Measurements from ENCODE around the gene ERG. TPM values are rescaled to one million over a fixed set of nuclear protein-coding genes. Genes with fewer than 3 reads are reported as not detected.

Gene ERG
- total RNA-seq, 2 experiments from 2014 or later = not detected

DNA sequence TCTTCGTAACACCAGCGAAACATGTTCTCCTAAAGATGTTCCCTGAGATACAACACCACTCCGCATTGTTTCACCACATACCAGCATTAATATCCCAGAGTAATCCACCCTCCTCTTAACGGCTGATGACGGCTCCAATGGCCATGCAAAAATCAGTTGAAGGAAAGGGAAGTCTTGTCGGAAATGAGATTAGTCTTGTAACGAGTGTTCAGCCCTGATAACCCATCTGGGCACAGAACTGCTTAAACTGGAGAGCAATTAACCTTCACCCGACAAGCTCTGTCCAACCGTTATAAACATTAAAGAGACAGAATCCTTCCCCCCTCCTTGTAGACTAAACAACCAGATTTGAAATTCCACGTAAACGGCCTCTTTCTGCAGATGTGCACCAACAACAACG, 21.9 kb downstream of the ERG start:
- ChIA-PET POLR2A (no interaction called here), CTCF (no interaction called here)

DNA sequence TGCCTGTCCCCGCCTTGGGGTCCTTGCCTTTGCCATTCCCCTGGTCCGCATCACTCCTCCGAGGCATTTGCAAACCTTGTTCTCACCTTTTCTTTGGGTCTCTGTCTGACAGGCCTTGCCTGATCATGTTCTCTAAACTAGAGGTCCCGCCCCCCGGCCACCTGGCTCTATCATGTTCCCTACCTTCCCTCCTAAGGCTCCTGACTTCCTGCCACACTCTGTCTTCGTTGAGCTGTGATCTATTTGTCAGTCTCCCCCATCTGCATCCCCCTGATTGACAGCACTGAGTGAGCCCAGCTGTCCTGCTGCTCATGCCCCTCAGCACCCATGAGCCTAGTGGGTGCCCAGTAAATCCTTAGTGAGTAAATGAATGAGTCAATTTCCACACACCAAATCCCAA, 22.8 kb downstream of the ERG start:
- ChIA-PET CTCF (no interaction called here), POLR2A (no interaction called here)

DNA sequence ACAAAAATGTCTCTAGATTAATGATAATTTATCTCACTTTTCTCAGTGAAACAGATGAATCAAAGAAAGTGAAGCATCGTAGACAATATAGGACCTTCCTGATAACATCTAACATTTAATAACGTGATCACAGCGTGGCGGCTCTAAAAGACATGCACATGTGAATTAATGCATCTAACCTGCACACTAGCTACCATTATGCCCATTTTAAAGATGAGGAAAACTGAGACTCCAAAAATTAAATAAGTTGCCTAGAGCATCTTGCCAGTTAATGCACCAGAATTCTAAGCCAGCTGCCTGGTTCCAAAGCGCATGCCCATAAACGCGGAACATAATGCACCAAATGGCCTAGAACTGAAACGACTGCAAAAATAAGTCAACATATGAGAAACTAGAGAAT, 23.5 kb downstream of the ERG start:
- CTCF ChIA-PET = no interaction called here
- POLR2A ChIA-PET = no interaction called here

DNA sequence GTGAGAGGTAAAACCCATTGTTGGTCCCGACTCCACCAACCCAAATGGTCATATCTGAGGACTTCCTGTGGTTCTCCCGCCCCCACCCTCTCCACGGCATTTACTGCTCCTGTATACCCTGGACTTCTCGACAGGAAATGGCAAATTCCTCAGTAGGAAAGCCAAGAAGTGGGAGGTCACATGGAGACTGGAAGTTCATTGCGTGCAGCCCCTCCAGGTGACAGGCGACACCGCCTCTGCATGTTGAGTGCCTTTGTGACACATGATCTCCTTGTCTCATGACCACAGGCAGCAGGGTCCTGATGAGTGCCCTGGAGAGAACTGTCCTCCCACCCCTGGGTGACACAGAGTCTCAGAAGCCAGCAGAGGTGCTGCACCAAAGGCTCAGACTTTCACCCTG, 24.2 kb downstream of the ERG start:
- CTCF ChIA-PET = no interaction called here
- POLR2A ChIA-PET = no interaction called here

DNA sequence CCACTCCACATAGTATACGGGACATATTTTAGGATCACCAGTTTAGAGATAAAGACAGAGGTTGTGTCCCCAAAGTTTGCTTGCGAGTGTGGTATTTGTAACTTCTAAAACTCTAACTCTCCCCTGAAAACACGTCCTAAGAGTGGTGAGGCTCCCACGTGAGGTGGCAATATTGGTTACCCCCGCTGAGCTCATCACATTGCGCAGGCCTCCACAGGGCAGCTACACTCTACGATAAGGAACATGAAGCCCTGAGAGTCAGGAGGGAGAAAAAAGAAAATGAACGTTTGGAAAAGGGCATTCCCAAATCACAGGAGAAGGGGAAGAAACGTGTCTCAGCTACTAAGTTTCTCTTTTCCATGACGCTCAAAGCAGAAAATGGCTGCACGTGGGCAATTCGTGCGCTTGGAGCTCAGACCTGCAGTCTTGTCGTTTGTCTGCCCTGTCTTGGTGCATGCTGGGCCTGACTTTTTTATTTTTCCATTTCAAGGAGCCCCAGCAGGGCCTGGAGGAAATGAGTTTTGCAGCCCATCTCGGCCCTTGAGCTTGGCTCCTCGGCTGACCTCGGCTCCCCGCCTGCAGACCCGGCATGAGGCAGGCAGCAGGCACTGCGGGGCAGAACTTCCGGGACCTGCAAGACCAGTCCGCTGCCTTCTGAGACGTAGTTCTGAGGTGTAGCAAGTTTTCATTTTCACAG, 25.7 kb downstream of the ERG start:
- POLR2A ChIA-PET = no interaction called here

DNA sequence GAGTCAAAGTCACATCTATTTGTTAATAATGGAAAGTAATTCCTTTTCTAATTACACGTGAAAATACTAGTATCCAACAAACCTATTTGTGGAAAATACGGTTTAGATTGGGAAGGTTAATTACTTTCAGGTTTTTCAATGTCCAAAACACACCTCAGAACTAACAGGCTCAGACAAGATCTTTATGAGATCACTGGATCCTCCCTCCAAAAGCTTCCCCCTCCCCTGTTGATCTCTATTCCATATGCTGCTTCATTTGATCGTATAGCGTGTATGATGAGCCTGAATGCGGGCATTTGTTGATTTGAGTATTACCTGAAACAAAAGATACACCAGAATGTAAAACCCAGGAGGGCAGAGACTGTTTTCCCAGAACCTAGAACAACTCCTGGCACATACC, 26.5 kb downstream of the ERG start:
- POLR2A ChIA-PET = no interaction called here
- CTCF ChIA-PET = no interaction called here

More for the DNA sequence above, 25.7 kb downstream of the ERG start:
- CTCF ChIA-PET = no interaction called here

DNA sequence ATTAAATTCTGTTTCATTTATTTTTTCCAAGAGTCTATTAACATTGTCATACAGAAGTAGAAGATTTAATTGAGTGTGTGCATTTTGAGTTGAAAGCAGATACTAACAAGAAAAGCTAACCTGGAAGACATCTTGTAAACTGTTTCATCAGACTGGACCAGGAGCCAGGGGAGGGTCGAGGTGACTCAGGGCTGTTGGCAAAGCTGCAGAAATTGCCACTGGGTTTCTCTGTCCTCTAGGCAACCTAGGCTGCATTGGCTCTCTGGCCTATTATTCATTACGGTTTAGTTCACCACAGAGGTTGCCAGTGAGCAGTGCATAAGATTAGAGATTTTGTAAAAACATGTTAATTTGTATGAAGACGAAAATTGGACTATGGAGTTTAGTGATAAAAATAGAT, 27.5 kb downstream of the ERG start:
- ChIA-PET POLR2A (no interaction called here), CTCF (no interaction called here)

DNA sequence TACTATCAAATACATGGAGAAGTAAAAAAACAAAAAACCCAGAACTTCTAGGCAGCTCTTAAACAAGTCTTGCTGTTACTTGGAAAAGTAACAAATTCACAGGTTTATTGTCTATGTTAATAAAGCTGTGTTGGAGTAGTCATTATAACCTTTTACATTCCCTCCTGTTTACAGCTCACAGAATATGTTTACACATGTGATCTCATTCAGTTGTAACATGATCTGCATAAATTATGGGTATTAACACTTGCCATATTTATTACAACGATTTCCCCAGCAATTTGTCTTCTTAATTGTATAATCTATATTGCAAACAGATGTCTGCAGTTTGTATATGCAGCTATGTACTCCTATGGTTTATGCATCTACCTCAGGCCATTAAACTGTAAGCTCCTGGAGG, 28.6 kb downstream of the ERG start:
- POLR2A ChIA-PET = no interaction called here
- CTCF ChIA-PET = no interaction called here

DNA sequence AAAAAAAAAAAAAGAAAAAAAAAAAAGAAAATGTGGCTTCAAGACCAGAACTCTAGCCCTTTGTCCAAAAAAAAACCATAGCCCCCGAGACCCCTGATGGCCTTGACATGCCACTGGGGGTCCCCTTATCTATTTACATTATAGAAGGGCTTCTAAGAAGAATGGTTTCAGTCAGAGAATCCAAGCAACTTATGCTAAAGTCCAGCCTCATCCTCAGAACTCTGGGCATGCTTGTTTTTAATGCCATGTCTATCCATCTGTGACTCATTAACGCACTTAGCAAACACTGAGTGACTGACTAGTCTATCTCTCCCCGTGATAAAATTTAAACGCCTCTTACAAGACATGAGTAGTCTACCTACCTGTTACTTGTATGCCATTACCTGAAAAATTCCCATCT, 29.3 kb downstream of the ERG start:
- POLR2A ChIA-PET = no interaction called here
- CTCF ChIA-PET = no interaction called here

DNA sequence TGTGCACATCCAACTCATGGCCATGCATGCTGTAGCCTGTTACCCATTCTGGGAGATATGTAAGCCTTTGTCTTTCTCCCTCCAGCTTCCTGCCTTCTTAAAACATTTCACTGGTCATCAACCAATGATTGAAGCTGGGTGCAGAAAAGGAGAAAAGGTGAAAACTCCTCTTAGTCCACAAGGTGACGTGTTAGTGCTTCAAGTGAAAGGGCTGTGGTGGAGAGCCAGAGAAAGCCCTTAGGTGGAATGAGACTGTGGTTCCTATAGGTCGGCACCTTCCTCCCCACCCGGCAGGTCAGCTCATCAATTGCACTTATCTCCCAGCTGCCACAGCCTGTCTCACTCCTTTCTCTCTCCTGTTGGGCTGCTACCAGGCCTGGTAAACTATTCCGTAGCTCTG, 30.4 kb downstream of the ERG start:
- POLR2A ChIA-PET = no interaction called here
- CTCF ChIA-PET = no interaction called here

DNA sequence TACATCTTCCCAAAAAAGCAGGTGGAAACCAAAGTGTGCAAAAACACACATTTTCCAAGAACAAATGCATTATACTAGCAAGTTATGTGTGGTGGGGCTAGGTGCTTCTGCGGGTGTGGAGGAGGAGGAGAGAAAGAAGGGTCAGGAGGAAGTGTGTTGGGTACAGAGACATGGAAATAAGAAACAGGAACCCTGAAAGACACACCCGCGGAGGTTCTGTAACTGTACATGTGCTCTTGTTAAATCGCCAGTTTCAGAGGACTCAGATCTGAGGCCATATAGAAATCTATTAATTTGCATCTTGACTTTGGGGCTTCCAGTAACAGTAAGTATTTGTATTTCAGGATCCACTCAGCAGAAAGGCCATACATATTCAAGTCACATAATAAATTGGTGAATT, 30.9 kb downstream of the ERG start:
- ChIA-PET CTCF (no interaction called here), POLR2A (no interaction called here)

DNA sequence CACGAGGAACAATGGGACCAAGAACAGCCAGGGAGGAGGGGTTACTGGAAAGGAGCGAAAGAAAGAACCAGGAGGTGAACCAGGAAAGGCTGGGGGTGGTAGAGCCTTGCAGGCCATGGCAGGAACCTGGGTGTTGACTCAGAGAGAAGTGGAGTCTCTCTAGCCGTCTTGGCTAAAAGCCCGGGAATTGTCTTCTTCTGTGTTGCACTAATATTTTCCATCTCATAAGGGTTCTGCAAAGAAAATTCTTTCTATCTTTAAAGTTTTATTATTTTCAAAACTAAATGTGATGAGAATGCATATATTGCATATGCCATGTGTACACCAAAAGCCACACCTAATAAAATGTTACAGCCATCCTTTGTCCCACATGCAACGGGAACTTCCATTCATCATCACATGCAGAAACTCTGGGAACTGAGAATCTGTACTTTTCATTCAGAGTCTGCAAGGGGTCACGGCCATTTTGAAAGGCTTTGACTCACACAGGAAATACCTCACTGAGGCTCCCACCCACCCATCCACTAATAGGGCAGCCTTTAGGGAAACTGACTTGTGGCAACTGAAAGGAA, 38.0 kb downstream of the ERG start:
- ChIA-PET POLR2A (no interaction called here), CTCF (no interaction called here)

DNA sequence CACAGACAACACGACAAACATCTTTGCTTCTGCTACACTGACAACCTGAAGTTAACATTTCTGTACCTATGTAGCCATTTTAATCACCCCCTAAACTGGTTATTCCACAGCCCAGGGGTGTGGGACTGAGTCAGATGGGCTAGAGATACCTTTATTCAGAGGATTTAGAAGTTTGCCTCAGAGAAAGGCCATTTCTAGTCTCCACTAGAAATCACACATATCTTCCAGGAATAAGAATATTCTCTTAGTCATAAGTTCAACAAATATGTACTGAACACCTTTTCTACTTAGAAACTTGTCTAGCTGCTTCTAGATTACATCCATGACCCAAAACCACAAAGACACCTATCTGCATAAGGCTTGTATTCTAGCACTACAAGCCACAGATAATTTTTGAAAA, 38.8 kb downstream of the ERG start:
- ChIA-PET POLR2A (no interaction called here), CTCF (no interaction called here)

DNA sequence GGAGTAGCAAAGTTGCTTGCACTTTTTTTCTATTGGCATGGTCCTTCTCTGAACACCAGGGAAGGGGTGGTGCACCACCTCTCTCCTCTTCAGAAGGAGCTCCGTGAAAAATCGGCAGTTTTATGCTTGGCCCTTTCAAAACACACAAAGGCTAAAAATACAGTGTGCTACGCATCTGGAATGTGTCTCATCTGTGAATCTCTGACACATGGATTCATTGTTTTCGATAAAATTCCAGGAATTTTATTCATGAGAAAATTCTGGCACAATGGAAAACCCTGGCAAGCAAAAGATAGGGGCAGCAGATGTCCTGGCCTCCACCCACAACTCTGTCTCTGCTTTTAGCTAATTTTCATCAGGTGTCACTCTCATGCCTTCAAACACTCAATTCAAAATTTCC, 42.9 kb downstream of the ERG start:
- CTCF ChIA-PET = no interaction called here
- POLR2A ChIA-PET = no interaction called here

DNA sequence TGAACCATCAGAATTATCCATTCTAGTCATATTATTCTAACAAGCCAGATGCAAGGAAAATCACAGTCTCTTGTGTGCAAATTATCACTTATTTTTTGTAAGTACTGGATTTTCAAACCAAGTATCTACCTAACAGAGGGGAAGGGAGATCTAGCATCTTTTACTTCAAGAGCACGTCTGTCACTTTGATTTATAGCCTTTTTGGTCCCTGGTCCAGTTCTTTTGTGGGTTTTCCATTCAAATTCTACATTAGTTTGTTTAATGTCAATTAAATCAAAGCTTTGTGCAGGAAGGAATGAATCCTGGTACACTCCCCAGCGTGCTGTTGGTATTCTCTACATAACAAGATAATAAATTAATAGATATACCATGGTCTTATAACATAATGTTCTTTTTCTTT, 43.6 kb downstream of the ERG start:
- ChIA-PET POLR2A (no interaction called here), CTCF (no interaction called here)

DNA sequence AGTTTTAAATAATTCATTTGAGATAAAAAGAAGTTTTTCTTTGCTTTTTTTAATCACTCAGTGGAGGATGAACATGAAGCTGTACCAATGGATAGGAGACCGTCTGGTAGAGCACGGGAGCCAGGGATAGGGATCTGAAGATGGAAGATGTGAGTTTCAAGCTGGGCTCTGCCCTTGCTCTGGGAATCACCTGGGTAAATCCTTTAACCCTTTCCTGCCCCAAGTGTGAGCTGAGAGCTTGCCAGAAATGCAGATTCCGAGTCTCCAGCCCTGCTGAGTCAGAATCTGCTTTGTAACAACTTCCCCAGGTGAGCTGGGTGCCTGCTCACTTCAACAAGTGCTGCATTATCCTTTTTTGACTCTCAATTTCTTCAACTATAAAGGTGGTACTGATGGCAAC, 44.1 kb downstream of the ERG start:
- ChIA-PET CTCF (no interaction called here), POLR2A (no interaction called here)

DNA sequence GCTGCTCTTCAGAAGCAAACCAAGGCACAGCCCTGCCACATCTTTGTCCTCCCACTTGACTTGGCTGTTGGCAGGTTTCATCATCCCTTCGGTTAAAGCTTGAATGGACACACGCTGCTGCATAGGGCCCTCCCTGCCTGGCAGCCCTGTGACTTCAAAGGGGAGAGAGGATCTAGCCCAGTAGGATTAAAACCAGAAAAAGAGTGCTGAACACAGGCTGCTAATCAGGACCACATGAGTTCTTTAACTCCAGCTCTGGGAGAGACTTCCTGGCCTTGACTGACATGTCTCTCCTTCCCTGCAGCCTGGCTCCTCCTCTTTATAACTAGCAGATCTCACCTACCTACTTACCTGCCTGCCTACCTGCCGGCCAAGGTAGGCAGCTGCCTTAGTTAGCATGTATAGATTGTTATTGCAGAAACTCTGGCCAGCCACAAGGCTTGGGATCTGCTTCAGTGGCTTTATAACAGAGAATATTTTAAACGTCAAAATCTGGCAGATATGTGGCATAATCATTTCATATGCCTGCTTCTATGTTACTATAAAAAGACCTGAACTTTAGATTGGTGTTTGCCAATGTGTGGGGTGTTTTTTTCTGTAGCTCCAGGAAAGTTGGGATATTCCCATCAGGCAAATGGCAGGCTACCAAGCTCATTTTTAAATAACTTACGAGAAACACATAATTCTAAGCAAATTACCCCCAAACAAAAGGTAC, 49.4 kb downstream of the ERG start:
- ChIA-PET POLR2A (no interaction called here), CTCF (no interaction called here)

DNA sequence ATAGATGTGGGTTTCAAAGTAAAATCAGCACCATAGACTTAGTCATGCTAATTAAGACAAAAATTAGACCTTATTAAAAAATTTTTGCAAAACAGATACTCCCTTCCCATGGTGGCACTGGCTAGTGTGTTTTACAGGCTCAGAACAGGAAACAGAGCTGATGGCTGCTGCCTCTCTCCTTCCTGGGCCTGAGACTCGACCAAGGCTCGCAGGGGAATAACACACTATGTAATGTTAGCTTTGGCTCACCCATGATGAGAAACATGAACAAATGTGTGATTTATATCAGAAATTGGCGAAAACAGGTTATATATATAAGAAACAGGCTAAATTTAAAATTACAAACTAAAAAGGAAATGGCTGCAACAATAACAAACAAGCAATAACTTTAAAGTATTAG, 50.7 kb downstream of the ERG start:
- CTCF ChIA-PET = interaction anchor here (0.6 kb wide), 1 partner anchor 509 kb away, joined by 4 read pairs; no protein-coding TSS in a partner anchor
- POLR2A ChIA-PET = no interaction called here

DNA sequence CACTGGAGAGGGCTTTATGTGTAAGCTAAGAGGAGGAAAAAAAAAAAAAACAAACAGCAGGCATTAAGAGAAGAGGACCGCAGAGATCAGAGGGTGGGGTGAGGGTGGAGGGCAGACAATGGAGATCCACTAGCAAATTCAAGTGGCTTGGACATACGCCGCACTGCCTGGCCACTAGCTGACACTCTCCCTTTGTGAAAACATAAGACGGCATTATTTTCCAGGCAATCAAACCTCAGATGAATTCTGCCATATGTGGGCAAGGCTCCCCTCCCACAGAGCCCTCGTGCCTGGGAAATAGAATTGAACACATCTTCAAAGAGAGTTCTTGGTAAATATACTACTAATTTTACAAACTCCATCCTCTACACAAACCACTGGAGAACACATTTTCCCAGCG, 53.6 kb downstream of the ERG start:
- ChIA-PET POLR2A (no interaction called here), CTCF (no interaction called here)

DNA sequence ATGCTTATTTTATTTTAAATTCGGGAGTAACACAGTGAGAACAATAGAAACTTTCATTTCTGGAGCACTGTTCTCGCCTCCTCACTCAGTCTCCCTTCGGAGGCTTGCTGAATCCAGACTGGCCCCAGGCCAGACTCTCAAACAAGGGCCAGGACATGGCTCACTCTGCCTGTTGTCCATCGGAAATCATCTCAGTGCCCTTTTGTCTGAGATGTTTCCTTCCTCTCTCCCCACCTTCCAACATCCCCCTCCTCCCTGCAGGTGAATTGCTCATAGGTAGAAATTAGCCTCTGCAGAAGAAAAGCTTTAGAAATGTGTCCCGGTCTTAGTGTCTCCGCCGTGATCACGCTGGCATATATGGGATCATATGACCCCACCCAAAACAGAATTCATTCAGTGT, 55.2 kb downstream of the ERG start:
- ChIA-PET POLR2A (no interaction called here), CTCF (no interaction called here)

DNA sequence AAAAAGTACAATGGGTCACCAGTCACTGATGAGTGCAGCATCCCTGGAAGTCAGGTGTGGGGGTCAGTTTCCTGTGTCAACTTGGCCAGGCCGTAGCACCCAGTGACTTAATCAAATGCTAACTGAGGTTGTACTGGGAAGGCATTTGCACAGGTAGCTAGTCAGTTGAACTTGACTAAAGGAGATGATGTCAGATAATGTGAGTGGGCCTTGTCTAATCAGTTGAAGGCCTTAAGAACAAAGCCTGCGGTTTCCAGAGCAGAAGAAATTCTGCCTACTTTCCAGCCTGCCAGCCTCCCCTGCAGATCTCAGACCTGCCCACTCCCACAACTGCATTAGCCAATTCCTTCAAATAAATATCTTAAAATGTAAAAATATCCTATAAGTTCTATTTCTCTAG, 57.1 kb downstream of the ERG start:
- CTCF ChIA-PET = no interaction called here

DNA sequence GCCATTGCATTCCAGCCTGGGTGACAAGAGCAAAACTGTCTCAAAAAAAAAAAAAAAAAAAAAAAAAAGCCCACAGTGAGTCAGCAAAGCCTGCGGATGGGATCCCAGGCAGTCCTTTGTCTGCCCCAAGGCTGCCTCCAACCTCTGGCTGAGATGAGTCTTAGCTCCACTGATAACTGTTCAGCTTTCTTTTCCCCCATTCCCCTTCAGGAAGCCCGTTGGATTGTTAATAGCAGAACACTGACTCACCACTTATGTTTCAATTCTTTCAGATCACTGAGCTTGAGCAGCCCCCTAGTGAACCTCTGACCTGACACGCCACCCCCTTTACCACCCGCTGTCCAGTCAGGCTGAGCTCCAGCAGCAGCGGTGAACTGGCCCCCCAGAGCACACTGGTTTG, 57.5 kb downstream of the ERG start:
- ChIA-PET POLR2A (no interaction called here), CTCF (no interaction called here)

More for the DNA sequence above, 57.1 kb downstream of the ERG start:
- POLR2A ChIA-PET = no interaction called here

Data from activated CD8-positive, alpha-beta memory T cell treated with anti-CD3 and anti-CD28 coated beads for 36 hours (primary cell).